Activated CD4-positive, alpha-beta T cell treated with anti-CD3 and anti-CD28 coated beads for 1 hour (primary cell): ENCODE data around the gene CCNB2.
"Not testable (repeated sequence)": the region's sequence is repeated elsewhere in the genome, so short reads cannot be mapped to it uniquely, and the experiment has no call there.

ENCODE experiments used
- DNase-seq: peaks from one replicate; pipeline ENCODE4 v3.0.0-alpha.2; 2020

The CCNB2 gene

GRCh38 chr15:59104912-59105732 lies at the start of gene CCNB2:
CCNB2 (plus strand) TSS chr15:59105146; CDS start chr15:59105269, 123 bp downstream.
- DNase-seq = peak; percentile 73

- no peak for DNase-seq
Measured at GRCh38 chr15:59059076-59059597, 45.8 kb upstream of the CCNB2 start.

- DNase-seq = no peak
Measured at GRCh38 chr15:59060348-59060747, 44.6 kb upstream of the CCNB2 start.

GRCh38 chr15:59063042-59063441 lies 41.9 kb upstream of the CCNB2 start:
- no peak for DNase-seq

GRCh38 chr15:59069430-59069829 lies 35.5 kb upstream of the CCNB2 start:
- no peak for DNase-seq

GRCh38 chr15:59074607-59075006 lies 30.3 kb upstream of the CCNB2 start:
- DNase-seq = no peak

GRCh38 chr15:59087731-59088130 lies 17.2 kb upstream of the CCNB2 start:
- DNase-seq = no peak

- no peak for DNase-seq
Measured at GRCh38 chr15:59094077-59094476, 10.9 kb upstream of the CCNB2 start.

GRCh38 chr15:59096429-59096828 lies 8.5 kb upstream of the CCNB2 start:
- no peak for DNase-seq

GRCh38 chr15:59099162-59099685 lies 5.7 kb upstream of the CCNB2 start:
- DNase-seq = no peak

- DNase-seq = no peak
Measured at GRCh38 chr15:59104602-59104911, 389 bp upstream of the CCNB2 start.

- no peak for DNase-seq
Measured at GRCh38 chr15:59105854-59106253, 908 bp downstream of the CCNB2 start.

GRCh38 chr15:59111251-59111650 lies 6.3 kb downstream of the CCNB2 start:
- DNase-seq = no peak

GRCh38 chr15:59115047-59115446 lies 10.1 kb downstream of the CCNB2 start:
- no peak for DNase-seq

- no peak for DNase-seq
Measured at GRCh38 chr15:59116141-59116540, 11.2 kb downstream of the CCNB2 start.

- no peak for DNase-seq
Measured at GRCh38 chr15:59116771-59117170, 11.8 kb downstream of the CCNB2 start.

GRCh38 chr15:59119625-59120024 lies 14.7 kb downstream of the CCNB2 start:
- no peak for DNase-seq

- DNase-seq = no peak
Measured at GRCh38 chr15:59120937-59121336, 16.0 kb downstream of the CCNB2 start.

GRCh38 chr15:59124261-59124660 lies 19.3 kb downstream of the CCNB2 start:
- no peak for DNase-seq

GRCh38 chr15:59125683-59126082 lies 20.7 kb downstream of the CCNB2 start:
- DNase-seq = not testable (repeated sequence)

GRCh38 chr15:59127255-59127654 lies 22.3 kb downstream of the CCNB2 start:
- DNase-seq = not testable (repeated sequence)

GRCh38 chr15:59131456-59131855 lies 26.5 kb downstream of the CCNB2 start:
- DNase-seq = no peak

GRCh38 chr15:59131969-59132562 lies 27.1 kb downstream of the CCNB2 start:
- DNase-seq = no peak

GRCh38 chr15:59133929-59134427 lies 29.0 kb downstream of the CCNB2 start:
- no peak for DNase-seq
